Thyroid gland (tissue), 4 donors: ENCODE results near the gene SLC35F3.

Source experiments
- POLR2A ChIP-seq, 2 donors: fragments of 450-650 bp; IDR thresholded peaks; one replicate each; pipeline ENCODE4 v1.6.1; 2017; ENCODE audit warnings: antibody characterized with exemption in 2 of 2, mild to moderate bottlenecking in 2 of 2, moderate library complexity in 1 of 2
- TF ChIP-seq, protein P1 (sequence below), 6 experiments: fragments of 200-600 bp in 3 of 6; fragments of 450-650 bp in 3 of 6; sonication (generic) in 3 of 6; IDR thresholded peaks; one replicate each; pipeline ENCODE4 v1.5.1; 2016 to 2019; ENCODE audit warnings: antibody characterized with exemption in 6 of 6, mild to moderate bottlenecking in 2 of 6, inconsistent platforms in 1 of 6, moderate library complexity in 1 of 6

DNA sequence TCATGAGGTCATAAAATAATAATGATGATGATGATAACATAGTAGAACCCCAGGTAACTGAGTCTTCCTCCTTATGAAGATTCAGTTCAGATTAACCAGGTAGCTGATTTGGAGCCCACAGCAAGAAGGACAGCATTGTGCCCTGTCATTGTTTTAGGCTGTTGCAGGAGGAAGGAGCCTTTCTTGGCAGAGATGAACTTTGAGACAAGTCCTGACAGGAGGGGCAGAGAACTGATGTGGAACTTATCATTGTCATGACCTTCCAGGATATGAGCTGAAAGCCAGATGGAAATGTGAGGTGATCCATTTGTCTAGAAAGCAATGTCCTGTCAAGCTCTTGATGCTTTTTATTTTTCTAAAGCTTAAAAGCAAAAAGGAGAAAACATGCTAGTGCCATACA is 336.2 kb downstream of the SLC35F3 start:
- TF ChIP-seq, protein P1, sequence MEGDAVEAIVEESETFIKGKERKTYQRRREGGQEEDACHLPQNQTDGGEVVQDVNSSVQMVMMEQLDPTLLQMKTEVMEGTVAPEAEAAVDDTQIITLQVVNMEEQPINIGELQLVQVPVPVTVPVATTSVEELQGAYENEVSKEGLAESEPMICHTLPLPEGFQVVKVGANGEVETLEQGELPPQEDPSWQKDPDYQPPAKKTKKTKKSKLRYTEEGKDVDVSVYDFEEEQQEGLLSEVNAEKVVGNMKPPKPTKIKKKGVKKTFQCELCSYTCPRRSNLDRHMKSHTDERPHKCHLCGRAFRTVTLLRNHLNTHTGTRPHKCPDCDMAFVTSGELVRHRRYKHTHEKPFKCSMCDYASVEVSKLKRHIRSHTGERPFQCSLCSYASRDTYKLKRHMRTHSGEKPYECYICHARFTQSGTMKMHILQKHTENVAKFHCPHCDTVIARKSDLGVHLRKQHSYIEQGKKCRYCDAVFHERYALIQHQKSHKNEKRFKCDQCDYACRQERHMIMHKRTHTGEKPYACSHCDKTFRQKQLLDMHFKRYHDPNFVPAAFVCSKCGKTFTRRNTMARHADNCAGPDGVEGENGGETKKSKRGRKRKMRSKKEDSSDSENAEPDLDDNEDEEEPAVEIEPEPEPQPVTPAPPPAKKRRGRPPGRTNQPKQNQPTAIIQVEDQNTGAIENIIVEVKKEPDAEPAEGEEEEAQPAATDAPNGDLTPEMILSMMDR (IDR thresholded peaks at IDR 0.05) = no peak
- TF ChIP-seq POLR2A (IDR thresholded peaks at IDR 0.05) = no peak
